ENCODE measurements around the gene PCDH12.

Gene PCDH12

DNA sequence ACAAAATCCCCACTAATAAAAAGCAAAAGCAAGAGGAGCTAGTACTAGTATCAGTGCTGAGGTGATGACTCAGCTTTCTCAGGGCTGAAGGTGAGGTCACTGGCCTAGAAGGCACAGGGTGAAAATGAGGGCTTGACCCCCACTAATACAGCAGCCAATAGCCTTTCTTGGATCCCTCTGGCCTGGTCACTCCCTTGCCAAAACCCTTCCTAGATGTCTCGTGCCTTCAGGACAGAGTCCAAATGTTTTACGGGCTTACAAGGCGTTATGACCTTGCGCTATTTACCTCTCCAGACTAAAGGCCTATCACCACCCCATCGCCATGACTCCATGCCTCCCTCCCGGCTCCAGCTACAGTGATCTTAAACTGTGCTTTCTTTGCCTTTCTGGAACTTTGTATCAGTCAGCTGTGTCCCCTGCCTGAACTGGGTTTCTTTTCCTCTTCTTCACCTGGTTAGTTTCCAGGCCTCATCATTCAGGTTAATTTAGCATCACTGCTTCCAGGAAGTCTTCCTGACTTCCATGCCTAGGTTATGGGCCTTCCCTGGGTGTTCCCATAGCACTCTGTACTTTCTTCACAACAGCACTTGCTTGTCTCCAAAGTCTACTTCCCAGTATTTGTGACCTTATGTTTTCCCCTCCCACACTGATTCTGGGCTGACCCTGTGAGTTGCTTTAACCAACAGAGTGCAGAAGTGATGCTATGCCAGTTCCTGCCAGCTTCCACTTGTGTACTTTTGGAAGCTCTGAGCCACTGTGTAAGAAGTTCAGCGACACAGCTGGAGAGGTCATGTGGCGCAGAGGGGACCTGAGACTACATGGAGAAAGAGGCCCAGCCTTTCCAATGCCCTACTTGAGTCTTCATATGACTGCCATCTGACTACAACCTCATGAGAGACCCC, 38.5 kb downstream of the PCDH12 start:
- peak; percentile 19 to 58 for DNase-seq
- TF ChIP-seq POLR2A (IDR thresholded peaks at IDR 0.05; ENCODE audit: low read length) (no peak), GATA1 (IDR thresholded peaks at IDR 0.05; ENCODE audit: low read depth, low read length) (no peak)

DNA sequence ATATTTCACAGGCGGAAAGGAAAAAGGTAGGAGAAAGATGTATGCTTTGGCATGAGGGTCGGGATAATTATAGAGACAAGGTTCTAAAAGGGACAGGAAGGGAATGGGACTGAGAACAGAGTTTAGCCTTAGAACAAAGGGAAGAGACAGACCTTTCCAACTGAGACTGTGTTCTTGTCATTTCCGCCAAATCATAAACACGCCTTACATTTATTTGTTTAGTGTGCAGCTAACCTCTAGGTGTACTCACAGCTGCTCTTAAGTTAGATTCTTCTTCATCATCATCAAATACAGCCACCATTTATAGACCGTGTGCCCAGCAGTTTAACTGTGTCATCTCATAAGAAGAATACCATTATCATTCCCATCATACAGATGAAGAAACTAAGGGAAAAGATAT, 40.2 kb downstream of the PCDH12 start:
- no peak for DNase-seq
- no peak for TF ChIP-seq GATA1 (IDR thresholded peaks at IDR 0.05; ENCODE audit: low read depth, low read length)
- no peak for TF ChIP-seq POLR2A (IDR thresholded peaks at IDR 0.05; ENCODE audit: low read length)

DNA sequence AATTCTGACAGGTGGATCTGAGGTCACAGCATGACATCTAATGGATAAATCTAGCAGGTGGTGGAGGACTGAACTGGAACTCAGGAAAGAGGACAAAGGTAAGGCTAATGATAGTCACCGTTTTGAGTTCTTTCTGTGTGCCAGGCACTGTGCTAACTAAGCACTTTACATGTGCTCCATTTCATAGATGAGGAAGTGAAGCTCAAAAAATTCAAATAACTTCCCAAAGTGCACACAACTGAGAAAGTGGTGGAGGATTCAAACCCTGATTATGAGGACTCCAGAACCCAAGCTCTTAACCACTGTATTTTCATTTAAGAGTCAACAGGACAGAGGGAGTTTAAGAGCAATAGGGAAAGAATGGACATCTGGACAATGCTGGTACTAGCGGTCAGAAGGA, 41.5 kb downstream of the PCDH12 start:
- no peak for DNase-seq
- no peak for TF ChIP-seq GATA1 (IDR thresholded peaks at IDR 0.05; ENCODE audit: low read depth, low read length)
- no peak for TF ChIP-seq POLR2A (IDR thresholded peaks at IDR 0.05; ENCODE audit: low read length)

DNA sequence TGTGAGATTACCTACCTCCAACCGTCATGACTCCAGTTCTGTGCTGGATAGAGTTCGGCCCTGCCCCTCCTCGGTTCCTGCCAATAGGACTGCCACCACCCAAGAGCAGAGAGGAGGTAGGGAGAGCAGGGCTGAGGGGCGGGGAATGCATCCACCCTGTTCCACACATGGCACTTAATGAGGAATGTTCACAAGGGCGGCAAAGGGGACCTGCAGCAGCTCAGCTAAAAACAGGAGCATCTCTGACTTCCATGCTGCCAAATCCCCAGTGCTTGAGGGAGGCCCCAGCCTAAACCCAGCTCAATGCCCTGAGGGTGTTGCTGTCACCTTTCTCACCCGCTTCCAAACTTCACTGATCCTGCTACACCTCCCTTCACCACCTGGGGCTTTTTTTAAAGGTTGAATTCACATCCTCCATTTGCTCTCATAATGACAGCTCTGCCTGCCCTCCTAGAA, 42.1 kb downstream of the PCDH12 start:
- TF ChIP-seq POLR2A (IDR thresholded peaks at IDR 0.05; ENCODE audit: low read length), result no peak
- TF ChIP-seq GATA1 (IDR thresholded peaks at IDR 0.05; ENCODE audit: low read depth, low read length), result no peak
- DNase-seq, result no peak

DNA sequence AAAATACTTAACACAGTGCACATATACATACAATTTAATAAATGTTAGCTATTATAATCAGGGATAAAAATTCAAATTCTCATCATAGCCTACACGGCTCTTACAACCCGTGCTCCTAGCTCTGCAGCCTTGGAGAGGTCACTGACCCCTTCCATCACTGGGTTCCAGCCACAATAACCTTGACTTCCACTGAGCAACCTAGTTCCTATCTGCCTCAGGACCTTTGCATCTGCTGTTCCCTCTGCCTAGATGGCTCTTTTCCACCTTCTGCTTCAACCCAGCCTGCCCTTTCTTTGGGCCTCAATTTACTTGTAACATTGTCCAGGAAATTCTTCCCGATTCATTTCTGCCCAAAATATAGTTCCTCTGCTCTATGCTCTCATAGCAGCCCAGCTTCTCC, 43.2 kb downstream of the PCDH12 start:
- TF ChIP-seq GATA1 (IDR thresholded peaks at IDR 0.05; ENCODE audit: low read depth, low read length) (no peak), POLR2A (IDR thresholded peaks at IDR 0.05; ENCODE audit: low read length) (no peak)
- no peak for DNase-seq

DNA sequence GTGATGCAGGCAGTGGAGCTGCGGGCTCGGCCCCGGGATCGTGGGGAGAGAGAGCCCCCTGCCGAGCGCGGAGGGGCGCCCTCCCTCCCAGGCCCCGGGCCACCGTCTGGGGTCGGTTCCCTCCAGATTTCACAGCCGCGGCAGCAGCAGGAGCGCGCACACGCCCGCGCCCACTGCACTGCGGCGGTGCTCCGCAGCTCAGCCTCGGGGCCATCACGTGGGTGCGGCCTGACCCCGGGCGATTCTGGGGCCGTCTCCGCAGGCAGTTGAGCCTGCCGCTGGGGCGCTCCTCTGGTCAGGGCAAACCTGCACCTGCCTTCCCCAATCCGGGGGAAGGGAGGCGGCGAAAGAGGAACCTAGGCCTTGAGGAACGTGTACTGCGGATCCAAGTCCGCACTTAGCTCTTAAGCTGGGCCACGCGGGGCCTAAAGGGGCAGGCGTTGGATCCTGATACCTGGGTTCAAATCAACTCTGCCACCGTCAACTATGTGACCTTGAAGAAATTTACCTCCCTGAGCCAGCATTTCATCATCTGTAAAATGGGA, 43.7 kb downstream of the PCDH12 start:
- TF ChIP-seq GATA1 (IDR thresholded peaks at IDR 0.05; ENCODE audit: low read depth, low read length), result no peak
- TF ChIP-seq POLR2A (IDR thresholded peaks at IDR 0.05; ENCODE audit: low read length), result no peak
- DNase-seq, result peak; percentile 47 to 49

DNA sequence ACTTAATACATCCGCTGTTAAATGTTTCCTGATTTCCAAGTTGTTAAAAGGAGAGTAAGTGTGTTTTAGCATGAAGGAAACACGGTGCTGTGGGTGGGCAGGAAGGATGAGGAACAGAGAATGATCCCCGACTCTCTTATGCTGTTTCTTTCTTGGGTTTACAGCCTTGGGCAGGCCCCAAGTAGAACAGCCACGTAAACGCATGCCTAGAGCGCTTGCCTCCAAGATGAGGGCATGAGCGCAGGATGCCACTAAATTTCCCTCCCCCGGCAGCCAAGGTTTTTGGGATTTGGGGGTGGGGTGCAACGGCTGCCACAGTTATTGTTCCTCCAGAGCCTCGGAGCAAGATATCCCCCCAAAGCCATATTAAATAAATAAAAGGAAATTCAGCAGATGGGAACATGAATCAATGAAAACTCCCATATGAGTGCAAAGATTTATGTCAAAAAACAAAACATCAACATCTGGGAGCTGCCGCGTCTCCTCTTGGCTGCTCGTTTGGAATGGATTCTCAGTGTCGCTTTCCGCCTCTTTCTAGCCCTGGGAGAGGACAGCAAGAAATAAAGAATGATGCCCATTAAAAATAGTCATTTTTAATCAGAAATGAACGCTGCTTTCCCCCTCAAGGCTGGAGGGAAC, 44.3 kb downstream of the PCDH12 start:
- TF ChIP-seq POLR2A (IDR thresholded peaks at IDR 0.05; ENCODE audit: low read length), result no peak
- no peak for TF ChIP-seq GATA1 (IDR thresholded peaks at IDR 0.05; ENCODE audit: low read depth, low read length)
- DNase-seq, result no peak

DNA sequence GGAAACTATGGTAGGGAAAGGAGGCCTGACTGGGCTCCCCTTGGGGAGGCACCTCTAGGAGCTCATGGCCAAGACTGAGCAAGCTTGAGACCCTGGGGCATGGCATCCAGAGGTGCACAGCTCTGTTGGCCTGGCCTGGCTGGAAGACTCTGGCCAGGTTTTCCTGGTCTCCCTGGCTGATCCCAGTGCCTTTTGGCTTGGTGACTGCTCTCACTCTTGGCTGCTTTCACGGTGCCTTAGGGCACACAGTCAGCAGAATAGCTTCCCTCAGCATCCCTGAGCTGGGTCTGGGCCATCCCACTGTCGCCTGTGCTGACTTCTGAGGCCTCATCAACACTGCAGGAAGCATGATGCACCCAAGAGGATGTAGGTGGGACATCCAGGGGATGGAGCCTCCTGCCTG, 47.7 kb downstream of the PCDH12 start:
- TF ChIP-seq POLR2A (IDR thresholded peaks at IDR 0.05; ENCODE audit: low read length) (no peak), GATA1 (IDR thresholded peaks at IDR 0.05; ENCODE audit: low read depth, low read length) (no peak)
- no peak for DNase-seq

DNA sequence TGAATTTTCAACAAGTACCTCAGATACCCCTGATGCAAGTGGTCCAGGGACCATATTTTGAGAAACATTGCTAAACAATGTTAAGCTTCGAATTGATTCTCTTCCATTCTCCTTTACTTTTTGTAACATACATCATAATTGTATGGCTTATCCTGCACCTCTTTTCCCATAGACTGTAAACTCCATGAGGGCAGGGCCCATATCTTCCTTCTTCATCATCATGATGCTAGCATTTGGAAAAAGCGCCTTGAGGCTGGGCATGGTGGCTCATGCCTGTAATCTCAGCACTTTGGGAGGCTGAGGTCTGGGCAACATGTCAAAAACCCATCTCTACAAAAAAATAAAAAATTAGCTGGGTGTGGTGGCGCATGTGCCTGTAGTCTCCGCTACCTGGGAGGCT, 48.8 kb downstream of the PCDH12 start:
- TF ChIP-seq POLR2A (IDR thresholded peaks at IDR 0.05; ENCODE audit: low read length) (no peak), GATA1 (IDR thresholded peaks at IDR 0.05; ENCODE audit: low read depth, low read length) (no peak)
- no peak for DNase-seq

DNA sequence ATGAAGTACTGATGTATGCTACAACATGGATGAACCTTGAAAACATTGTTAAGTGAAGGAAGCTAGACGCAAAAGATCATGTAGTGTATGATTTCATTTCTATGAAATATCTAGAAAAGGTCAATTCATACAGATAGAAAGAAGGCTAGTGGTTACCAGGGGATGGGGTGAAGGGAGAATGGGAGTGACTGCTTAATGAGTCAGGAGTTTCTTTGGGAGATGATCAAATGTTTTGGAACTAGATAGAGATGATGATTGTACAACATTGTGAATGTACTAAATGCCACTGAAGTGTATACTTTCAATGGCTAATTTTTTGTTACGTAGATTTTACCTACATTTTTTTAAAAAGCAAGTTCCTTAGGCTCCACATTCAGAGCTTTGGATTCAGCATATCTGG, 49.2 kb downstream of the PCDH12 start:
- no peak for DNase-seq
- TF ChIP-seq POLR2A (IDR thresholded peaks at IDR 0.05; ENCODE audit: low read length) (no peak), GATA1 (IDR thresholded peaks at IDR 0.05; ENCODE audit: low read depth, low read length) (no peak)

DNA sequence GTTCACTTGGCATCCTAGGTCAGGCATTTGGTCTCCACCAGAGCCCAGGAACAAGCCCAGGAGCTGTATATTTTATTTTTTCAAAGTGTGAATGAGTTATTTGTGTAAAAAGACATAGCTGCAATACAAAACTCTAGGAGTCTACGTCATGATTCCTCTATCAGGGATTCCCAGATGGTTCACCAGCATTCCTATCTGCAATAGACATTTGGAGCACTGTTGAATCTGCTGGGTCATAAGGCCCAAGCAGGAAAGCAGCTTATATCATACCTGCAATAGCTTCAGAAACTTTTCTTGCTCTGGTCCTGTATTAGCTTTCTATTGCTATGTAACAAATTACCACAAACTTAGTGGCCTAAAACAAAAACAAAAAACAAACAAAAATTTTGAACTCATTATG, 51.0 kb downstream of the PCDH12 start:
- TF ChIP-seq GATA1 (IDR thresholded peaks at IDR 0.05; ENCODE audit: low read depth, low read length), result no peak
- no peak for TF ChIP-seq POLR2A (IDR thresholded peaks at IDR 0.05; ENCODE audit: low read length)
- DNase-seq, result no peak

DNA sequence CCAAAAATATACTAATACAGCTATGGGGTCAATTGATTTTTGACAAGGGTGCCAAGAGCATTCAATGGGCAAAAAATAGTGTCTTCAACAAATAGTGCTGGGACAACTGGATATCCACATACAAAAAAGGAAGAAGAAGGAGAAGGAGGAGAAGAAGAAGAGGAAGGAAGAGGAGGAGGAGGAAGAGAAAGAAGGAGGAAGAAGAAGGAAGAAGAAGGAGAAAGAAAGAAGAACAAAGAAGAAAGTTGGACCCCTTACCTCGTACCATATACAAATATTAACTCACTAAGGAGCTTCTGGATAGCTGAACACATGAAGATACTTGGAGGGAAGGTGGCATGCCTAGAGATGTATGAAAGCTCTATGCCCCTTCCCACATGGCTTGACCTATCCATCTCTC, 51.5 kb downstream of the PCDH12 start:
- no peak for DNase-seq
- TF ChIP-seq GATA1 (IDR thresholded peaks at IDR 0.05; ENCODE audit: low read depth, low read length) (no peak), POLR2A (IDR thresholded peaks at IDR 0.05; ENCODE audit: low read length) (no peak)

DNA sequence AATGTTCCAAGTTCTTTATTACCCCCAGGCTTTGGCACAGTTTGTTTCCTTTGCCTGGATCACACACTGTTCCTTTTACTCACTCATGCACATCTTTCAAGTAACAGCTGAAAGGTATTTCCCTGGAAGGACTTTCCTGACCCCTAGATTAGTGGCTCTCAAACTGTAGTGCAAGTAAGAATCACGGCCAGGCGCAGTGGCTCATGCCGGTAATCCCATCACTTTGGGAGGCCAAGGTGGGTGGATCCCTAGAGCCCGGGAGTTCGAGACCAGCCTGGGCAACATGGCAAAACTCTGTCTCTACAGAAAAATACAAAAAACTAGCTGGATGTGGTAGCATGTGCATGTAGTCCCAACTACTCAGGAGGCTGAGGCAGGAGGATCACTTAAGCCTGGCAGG, 53.5 kb downstream of the PCDH12 start:
- DNase-seq, result no peak
- no peak for TF ChIP-seq GATA1 (IDR thresholded peaks at IDR 0.05; ENCODE audit: low read depth, low read length)
- no peak for TF ChIP-seq POLR2A (IDR thresholded peaks at IDR 0.05; ENCODE audit: low read length)

DNA sequence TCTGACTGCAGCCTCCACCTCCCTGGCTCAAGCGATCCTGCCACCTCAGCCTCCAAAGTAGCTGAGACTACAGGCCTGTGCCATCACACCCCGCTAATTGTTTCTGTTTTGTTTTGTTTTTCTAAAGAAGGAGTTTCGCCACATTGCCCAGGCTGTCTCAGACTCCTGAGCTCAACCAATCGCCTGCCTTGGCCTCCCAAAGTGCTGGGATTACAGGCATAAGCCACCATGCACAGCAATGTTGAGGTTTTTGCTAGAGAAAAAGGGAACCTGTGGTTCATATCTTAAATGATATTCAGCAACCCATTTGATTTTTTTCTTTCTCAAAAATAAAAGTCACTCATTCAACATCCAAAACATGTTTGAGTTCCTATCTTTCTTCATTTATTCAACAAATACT, 54.7 kb downstream of the PCDH12 start:
- TF ChIP-seq POLR2A (IDR thresholded peaks at IDR 0.05; ENCODE audit: low read length) (no peak), GATA1 (IDR thresholded peaks at IDR 0.05; ENCODE audit: low read depth, low read length) (no peak)
- DNase-seq, result no peak

All from erythroblast (primary cell).